Measurements from ENCODE around the gene UBE3C.

DNA sequence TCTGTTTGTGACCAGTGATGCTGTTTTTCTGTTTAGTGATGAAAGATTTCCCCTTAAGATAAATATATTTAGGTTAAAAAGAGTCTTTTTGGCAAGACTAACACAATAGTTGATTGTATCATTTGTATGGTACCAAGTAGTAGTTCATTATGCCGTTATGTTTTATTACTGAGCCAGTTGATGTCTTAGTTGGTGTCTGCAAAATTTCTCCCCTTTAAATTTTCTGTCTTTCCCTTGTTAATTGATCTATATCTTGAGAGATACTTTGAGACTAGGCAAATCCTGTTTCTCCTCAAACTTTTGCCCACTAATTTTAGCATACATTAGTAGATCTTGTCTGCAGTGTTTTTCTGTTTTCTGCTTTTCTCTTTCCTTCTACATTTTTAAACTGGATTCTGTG lies 21.7 kb downstream of the UBE3C start:
- TF ChIP-seq, protein P1, sequence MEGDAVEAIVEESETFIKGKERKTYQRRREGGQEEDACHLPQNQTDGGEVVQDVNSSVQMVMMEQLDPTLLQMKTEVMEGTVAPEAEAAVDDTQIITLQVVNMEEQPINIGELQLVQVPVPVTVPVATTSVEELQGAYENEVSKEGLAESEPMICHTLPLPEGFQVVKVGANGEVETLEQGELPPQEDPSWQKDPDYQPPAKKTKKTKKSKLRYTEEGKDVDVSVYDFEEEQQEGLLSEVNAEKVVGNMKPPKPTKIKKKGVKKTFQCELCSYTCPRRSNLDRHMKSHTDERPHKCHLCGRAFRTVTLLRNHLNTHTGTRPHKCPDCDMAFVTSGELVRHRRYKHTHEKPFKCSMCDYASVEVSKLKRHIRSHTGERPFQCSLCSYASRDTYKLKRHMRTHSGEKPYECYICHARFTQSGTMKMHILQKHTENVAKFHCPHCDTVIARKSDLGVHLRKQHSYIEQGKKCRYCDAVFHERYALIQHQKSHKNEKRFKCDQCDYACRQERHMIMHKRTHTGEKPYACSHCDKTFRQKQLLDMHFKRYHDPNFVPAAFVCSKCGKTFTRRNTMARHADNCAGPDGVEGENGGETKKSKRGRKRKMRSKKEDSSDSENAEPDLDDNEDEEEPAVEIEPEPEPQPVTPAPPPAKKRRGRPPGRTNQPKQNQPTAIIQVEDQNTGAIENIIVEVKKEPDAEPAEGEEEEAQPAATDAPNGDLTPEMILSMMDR (IDR thresholded peaks at IDR 0.05), result no peak
- TF ChIP-seq POLR2AphosphoS5 (IDR thresholded peaks at IDR 0.05) (no peak), POLR2A (IDR thresholded peaks at IDR 0.05) (no peak), EP300 (IDR thresholded peaks at IDR 0.05) (no peak)

Measured in upper lobe of left lung (tissue), 4 donors.